Measurements from ENCODE around the gene KRT71.

KRT71 gene

DNA sequence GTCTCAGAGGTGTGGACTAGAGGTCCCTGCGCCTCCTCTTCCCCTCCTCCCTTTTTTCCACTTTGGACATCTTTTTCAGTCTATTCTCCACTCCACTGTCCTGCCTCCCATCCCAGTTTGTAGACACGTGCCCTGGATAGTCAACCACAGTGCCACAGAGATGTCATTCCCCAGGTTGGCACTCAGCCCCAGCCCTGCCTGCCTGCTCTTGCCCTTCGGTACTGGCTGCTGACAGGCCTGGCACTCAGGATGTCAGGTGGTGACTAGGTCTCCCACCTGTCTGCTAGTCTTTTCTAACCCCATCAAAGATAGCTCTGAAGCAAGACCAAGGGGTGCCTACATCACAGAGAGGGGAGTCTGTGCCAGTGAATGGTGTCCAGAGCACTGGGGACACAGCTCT, 15.8 kb downstream of the KRT71 start:
- DNase-seq (ENCODE audit: low spot score): no peak

DNA sequence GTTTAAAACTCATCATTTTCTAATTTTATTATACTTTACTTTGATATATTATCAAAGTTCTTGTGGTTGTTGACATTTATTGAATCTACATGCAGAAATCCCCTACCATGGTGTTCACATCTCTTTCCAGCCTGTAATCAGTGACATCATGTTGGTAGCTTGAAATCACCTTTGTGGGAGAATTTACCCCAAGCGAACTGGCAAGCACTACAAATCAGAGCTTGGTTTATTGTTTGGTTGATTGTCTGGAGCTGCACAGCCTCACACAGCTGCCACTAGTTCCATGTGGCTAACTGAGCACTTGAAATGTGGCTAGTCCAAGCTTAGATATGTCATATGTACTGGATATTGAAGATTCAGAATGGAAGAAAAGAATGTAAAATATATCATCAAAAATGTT, 17.4 kb downstream of the KRT71 start:
- DNase-seq (ENCODE audit: low spot score): no peak

DNA sequence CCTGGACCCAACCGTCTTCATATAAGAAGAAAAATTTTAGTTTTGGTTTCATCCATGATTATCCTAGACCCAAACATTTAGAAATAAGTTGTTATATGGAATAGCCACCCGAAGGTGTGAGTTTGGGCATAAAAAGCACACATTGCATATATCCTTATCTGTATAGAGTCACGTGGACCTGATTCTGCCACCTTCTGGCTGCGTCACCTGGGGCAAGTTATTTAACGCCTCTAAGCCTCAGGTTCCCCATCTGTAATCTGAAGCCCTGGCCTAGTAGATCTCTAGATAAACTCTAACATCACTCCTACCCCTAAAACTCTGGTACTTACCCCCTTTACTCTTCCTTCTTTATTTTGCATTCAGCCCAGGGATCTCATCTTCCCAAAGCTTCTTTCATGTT, 18.5 kb downstream of the KRT71 start:
- no peak for DNase-seq (ENCODE audit: low spot score)

DNA sequence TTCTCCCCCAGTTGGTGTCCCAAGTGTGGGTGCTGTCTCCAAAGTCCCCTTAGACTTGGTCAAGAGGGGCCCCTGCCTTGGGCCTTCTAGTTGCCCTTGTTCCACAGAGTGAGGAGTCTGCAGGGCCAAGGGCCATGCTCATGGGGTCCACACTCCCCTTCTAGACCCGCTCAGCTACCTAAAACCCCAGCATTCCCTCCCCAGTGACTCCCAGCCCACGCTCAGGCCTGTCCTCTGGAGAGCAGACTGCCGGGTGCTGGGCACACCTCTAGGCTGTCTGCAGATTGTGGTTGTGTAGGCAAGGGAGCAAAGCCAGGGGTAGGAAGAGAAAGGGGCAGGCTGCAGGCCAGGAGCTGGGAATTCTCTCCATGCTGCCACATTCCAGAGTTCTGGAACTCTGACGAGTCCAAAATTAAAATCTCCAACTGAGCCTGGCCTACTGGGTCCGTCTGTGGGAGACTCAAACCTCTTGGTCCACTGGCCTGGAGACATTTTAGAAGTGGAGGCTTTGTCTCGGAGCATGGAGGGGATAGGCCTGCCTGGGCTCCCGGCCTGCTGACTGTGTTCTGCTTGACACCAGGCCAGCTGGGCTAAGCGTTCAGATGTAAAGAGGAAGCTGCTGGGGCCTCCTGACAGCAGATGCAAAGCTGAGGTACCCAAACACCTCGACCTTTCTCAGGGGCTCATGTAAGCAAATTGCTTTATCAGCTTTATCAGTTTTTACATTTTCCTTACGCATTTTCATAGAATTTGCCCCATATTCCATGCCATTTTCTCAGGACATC, 19.1 kb downstream of the KRT71 start:
- DNase-seq (ENCODE audit: low spot score): no peak

DNA sequence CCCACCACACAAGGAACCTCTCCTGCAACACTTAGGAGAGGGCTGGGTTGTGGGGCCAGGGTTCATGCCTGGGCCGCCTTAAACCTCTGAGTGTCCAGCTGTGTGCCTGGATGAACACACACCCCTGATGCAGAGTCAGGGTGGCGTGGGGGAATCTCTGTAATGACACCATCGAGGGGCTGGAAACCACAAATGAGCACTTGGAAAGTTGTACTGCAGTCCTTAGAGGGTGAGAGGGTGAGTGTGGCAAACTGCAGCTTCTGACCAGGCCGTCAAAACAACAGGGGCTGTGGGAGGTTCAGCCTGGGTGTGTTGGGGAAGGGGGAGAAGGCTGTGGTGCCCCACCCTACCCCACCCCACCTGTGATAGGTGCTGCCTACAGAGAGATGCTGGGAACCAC, 20.3 kb downstream of the KRT71 start:
- no peak for DNase-seq (ENCODE audit: low spot score)

DNA sequence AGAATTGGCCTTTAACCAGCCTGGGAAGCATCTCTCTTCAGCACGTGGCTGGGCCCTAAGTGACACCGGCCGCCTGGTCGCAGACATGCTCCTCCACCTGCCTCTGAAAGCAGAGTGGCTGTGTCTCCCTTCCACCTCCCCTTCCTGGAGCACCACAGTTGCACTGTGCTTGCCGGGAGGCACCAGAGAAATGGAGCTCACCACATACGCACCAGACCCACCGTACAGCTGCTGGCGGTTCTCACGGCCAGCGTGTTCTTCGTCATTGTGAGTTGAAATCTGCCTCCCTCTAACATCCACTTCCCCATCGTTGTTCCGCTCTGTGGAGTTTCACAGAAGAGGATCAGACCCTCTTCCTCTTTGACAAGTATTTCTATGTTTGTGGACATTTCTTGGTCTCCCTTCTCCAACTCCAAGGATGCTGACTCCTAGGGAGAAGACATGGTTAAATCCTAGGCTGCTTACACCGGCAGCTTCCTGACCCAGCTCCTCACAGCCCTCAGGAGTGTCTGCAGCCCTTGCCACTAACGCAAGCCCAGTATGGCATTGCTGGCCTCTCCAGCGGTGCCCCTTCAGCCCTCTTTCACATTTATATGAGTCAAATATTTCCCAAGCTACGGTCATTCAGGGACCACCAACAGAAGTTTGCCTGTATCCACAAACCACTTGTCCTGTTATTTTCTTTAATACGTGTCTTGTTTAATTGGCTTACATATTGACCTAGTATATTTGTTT, 21.2 kb downstream of the KRT71 start:
- DNase-seq (ENCODE audit: low spot score): no peak

DNA sequence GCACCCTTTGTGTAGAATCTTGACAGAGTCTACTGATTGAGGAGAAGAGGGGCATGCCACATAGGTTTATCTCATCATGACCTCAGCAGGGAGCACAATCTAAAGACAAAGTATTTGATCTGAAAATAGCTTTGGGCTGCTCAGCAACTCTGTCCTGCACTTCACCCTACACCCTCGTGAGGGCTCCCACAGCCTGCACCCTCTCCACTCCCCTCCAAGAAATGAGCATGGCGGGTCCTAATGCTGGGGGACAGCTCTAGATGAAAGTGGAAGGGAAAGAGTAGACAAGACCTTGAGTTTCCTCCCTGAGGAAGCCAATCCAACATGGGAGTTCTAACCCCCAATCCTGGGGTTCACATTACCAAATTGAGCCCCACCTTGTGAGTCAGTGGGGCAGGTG, 22.0 kb downstream of the KRT71 start:
- DNase-seq (ENCODE audit: low spot score): no peak

DNA sequence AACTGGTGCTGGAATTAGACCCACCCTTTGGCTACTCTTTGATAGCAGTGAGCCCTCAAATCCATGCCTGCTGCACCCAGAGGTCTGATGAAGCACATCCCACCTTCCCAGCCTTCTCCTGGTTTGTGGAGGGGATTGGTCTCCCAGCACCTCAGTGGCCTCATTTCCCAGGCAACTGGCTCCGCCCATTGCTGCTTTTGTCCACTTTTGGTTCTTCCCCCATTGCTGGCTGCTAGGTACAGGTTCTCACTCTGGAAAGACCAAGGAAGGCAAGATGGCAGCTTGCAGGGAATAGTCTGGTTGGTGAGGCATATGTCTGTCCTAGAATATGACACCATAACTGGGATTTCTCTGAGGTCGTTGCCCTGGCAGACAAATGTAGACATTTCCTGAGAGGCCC, 22.6 kb downstream of the KRT71 start:
- DNase-seq (ENCODE audit: low spot score): no peak

DNA sequence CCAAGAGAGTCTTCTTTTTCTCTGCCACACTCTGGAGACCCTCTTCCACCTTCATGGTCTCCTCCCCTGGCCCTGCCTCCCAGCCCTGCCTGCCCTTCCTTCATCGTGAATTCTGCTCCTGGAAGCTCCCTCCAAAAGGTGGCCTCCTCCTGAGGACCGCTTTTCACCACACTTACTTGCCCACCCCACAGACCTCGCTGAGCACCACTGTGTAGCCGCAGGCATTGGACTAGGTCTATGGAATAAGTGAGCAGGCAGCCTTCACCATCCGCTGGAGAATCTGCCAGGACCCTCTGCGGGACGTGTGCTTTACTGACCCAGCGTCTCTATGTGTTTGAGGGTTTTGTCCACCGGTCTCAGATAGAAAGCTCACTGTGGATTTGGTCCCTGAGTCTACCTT, 23.1 kb downstream of the KRT71 start:
- no peak for DNase-seq (ENCODE audit: low spot score)

DNA sequence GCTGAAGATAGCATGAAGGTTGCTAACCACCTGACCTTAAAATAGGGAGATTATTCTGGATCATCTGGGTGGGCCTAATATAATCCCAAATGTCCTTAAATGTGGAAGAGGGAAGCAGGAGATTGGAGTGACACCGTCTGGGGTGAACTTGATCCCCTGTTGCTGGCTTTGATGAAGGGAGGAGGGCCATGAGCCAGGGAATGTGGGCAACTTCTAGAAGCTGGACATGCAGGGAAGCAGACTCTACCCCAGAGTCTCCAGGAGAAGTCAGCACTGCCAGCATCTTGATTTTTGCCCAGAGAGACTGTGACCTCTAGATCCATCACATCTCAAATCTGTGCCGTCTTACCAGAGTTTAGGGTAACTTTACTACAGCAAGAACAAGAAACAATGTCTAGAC, 23.5 kb downstream of the KRT71 start:
- no peak for DNase-seq (ENCODE audit: low spot score)

DNA sequence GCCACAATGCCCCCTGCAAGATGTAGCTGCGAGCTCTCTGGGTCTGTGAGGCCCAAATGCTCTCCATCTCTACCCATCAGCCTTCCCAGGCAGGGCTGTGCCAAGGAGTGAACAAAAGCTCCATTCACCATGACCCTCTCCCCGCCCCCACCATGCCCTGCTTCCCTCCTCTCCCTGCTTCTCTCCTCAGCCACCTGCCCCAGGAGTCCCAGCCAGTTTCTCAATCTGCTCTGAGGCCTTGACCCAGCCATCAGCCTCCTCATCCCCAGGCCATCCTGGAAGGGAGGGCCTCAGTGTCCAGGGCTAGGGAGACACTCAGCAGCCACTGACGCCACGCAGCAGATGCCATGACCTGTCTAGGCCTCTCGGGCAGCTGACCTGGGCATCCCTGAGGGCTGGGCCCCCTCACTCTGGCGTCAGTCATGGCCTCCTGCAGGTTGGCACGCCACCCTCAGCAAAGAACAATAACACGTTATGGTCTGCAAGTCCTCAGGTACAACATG, 24.3 kb downstream of the KRT71 start:
- no peak for DNase-seq (ENCODE audit: low spot score)

DNA sequence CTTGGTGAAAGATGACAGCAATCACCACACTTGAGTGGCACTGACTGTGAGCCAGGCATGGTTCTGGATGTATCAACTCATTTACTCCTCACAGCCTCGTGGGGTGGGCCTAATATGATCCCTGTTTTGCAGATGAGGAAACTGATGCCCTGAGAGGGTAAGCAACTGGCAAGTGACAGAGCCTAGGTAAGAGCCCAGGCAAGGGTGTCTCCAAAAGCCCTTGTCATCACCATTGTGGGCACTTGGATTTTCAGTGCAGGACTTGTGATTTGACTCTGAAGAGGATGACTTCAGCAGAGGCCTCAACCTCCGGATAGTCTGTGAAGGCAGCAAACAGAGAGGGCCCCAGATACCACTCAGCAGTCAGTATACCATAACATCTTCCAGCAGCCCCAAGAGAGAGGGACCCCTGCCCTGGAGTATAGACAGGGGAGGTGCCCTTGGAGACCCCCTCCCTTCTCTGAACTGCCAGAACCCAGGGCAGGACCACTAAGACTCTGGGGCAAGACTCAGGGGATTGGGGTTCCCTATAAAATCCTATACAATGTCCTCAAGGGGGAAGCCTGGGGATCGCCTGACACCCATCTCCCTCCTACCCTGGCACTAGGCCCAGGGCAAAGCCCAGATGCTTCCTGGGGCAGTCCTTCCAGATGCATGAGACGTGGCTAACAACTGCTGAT, 25.7 kb downstream of the KRT71 start:
- DNase-seq (ENCODE audit: low spot score): no peak

DNA sequence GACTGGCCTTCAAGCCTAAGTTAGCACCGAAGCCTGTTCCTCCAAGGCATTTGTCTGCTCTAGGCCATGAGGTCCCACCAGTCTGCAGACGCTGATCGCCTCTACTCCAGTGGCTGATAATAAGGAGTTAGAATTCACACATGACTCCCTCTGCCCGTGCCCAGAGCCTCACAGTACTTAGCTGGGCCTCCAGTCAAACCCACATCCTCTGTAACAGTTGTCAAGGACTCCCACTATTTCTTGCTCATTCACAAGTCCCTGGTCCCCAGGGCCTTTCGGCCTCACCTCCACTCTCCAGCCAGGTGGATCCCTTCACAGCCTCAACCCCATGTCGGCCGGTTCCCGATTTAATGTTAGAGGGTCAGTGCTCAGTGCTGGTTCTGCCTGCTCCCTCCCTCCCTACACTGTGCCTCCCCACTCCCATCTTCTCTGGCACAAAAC, 26.4 kb downstream of the KRT71 start:
- no peak for DNase-seq (ENCODE audit: low spot score)

DNA sequence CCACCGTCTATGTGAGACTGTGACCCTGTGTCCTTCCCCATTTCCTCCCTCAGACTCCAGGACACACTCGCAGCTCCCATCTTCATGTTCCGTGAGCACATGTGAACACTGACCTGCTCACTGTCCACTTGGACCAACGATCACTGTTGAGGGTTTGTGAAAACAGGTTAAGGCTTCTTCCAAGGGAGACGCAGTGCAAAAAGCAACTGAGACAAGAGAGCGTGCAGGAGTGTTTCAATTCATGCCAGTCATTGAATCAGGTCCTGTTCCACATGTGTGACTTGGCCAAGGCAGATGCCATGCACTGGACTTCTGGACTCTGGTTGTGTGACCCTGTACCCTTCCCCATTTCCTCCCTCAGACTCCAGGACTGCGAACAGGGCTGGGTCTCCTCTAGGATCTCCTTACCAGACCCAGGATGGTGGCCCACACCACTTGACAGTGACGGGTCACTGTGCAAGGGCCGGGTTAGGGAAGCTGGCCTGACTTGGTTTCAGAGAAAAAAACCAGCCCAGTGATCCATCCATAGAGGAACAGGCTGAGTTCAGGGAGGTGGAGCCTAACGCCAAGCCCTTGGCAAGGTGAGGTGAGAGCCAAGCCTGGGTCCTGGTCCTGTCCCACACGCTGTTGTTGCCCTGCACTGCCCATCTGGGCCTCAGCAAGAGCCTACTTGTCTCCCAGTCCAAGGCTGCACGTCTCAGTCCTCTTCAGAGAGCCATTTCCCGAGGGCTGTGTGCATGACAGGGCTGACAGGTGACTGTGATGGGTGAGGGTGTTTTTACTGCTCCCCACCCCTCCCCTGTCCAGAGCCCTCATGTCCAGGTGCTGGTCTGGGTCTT, 27.1 kb downstream of the KRT71 start:
- DNase-seq (ENCODE audit: low spot score): no peak

DNA sequence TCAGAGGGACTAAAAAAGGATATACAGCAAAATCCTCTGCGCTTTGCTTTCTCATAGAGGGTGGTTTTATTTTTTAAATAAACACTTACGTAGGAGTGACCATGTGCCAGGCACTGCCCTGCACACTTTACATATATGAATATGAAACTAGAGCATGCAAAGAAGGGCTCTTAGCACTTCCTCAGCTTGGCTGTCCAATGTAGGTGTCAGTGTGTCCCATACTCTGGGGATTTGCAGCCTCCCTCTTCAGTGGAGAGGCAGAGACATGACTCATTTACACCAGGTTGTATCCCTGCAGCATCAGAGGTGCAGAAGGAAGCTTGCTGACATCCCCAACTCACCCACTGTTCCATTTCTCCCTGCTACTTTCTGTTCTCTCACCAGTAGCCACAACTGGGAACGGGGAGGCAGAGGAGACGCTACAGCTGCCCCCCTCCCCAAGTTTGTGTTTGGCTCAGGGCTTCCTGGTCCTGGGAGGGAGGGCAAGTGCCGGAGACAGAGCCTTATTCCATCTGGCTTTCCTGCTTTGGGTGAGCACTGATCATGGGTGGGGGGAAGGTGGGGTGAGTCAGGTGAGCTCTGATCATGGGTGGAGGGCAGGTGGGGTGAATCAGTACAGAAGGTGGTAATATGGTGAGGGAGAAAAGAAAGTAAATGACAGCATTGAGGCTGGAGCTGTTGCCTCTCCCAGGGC, 27.9 kb downstream of the KRT71 start:
- no peak for DNase-seq (ENCODE audit: low spot score)

DNA sequence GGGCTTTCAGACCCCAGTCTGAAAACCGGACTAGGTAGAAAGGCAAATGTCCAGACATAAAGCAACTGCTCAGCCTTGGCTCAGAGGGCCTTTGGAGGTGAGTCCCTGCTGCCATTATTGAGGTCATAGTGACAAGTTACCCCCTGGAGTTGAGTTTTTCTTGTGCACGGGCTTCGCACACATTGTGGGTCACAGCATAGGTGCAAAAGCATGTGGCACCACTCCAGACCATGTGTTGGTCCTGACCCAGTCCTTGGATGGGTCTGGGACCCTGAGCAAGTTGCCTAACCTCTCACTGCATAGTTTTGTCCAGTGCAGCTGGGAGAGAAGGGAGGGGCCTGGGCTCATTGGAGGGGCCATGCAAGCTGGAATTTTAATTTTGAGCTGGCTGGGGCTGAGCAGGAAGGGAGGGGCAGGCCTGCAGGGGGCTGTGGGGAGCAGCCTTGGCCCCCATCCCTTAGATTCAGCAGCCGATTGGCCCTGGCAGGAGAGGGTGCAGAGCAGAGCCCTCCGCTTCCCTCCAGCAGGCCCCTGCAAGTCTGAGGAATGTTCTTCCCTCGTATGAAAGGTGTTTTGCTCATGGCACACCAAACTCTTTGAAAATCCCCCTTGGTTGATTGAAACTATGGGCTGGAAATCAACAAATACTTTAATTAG, 28.6 kb downstream of the KRT71 start:
- no peak for DNase-seq (ENCODE audit: low spot score)

DNA sequence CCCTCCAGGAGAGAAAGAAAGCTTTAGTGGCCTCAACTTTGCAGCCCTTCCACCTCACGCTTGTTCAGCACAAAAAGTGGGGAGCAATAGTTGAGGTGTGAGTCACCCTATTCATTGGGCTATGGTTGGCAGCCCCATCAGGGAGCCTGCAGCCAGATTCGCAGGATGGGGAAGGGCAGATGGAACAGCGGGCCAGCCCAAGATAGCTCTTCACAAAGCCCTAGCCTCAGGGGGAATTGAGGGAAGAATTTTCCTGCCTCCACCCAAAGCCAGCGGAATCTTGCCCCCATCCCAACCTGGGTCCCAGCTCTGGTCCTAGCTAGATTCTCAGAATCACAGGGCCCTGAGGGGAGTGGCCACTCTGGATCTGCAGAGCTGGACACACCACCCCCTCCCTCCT, 29.1 kb downstream of the KRT71 start:
- no peak for DNase-seq (ENCODE audit: low spot score)

DNA sequence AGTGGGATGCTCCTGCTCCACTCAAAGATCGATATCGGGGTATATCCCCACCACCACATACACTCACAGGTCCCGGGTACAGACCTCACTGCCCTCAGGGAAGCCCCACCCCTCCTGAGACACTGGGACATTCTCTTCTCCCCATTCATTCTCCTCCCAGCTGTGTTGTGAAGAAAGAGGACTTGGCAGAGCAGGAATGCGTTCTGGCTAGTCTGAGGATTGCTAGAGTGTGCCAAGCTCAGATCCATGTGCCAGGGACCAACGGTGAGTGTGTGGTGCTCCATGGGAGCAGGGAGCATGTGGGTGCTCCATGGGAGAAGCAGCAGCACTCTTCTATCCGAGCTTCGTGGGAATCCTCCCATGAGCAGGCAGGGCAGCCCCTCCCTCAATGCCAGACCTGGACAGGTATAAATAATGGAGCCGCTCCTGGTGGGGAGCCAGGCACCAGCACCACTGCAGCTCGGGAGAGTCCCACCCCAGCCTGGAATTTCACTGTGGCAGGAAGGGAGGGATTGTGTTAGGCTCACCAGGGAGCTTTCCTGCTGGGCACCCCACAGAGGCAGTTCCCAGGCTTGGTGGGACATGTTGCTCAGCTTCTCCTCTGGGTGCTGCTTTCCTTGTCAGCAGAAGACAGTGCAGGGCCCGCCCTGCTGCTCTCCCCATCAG, 30.5 kb downstream of the KRT71 start:
- DNase-seq (ENCODE audit: low spot score): no peak

DNA sequence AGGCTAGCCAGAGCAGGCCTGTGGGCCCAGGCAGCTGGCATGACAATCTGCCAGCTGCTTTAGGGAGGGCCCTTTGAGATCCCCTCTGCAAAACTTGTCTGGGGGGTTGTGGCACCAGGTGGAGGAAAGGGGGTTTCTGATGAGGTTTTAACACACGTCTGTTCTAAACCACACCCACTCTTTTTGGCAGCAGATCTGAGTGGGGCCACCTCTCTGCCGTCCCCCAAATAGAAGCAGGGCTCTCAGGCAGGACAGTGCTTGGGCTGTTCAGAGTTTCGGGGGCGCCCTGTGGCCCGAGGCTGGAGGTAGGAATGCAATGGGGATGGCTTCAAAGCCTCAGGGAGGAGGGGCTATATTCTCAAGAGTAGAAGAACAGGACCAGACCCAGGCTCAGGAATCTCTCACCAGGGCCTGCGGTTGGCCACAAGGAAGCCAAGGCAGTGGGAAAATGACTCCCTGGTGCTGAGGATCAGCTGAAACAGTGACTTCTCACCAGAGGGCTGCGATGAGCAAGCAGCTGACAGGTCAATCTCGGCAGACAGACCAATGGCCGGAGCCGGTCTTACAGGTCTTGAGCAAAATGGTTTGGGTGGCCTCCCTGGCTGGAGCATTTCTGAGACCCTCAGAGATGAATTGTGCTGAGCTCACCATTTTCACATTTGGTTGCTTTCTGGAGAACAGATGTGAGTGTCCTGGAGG, 31.2 kb downstream of the KRT71 start:
- no peak for DNase-seq (ENCODE audit: low spot score)

DNA sequence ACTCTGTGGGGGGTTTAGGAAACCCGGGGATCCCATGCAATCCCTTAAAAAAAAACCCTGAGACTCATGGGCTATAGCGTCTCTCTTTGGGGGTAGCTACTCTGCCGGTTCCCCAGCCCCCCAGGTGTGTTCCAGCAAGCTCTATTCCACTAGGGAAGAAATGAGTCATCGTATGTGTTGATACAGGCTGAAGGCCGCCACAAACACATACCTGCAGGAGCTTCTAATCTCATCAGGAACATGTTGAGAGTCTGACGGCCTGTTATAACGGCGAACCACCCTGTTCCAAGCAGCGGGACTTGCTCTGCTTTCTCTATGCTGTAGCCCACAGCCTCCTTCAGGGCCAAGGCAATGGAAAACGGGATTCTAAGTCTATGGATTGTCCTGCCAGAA, 31.8 kb downstream of the KRT71 start:
- DNase-seq (ENCODE audit: low spot score): no peak

All from CD4-positive, alpha-beta T cell treated with Interleukin-15 for 4 hours (primary cell).